ENCODE data around the gene AGAP1. TPM values are rescaled to one million over a fixed set of nuclear protein-coding genes. Genes with fewer than 3 reads are reported as not detected.

Gene AGAP1
- total RNA-seq, 4 donors from 2014 or later = 23.4 to 46.5 (median 29.3) TPM

- Histone ChIP-seq H3K4me1 (no peaks in the 10 kb centered on the region), H3K27me3 (no peaks in the 10 kb centered on the region), H3K4me3 (replicated peaks in 1 of 3) (no peak overlapping the region), H3K27ac (no peak overlapping the region), H3K9me3 (no peaks in the 10 kb centered on the region), H3K36me3 (no peaks in the 10 kb centered on the region)
- TF ChIP-seq, protein P1, sequence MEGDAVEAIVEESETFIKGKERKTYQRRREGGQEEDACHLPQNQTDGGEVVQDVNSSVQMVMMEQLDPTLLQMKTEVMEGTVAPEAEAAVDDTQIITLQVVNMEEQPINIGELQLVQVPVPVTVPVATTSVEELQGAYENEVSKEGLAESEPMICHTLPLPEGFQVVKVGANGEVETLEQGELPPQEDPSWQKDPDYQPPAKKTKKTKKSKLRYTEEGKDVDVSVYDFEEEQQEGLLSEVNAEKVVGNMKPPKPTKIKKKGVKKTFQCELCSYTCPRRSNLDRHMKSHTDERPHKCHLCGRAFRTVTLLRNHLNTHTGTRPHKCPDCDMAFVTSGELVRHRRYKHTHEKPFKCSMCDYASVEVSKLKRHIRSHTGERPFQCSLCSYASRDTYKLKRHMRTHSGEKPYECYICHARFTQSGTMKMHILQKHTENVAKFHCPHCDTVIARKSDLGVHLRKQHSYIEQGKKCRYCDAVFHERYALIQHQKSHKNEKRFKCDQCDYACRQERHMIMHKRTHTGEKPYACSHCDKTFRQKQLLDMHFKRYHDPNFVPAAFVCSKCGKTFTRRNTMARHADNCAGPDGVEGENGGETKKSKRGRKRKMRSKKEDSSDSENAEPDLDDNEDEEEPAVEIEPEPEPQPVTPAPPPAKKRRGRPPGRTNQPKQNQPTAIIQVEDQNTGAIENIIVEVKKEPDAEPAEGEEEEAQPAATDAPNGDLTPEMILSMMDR (IDR thresholded peaks at IDR 0.05) = no peak
- TF ChIP-seq POLR2A (IDR thresholded peaks at IDR 0.05) = no peak
- WGBS, 2 donors = 88 to 90% methylated on average over 1 of the region's 1 CpG
- DNase-seq = no peak
- intact Hi-C loops (cut with DNase I) = no loop called here
These were observed 407.4 kb downstream of the AGAP1 start for GRCh38 chr2:235901243-235901642.

- intact Hi-C loops (cut with DNase I) = no loop called here
- WGBS, 2 donors = 87 to 88% methylated on average over 20 to 21 of the region's 21 CpGs
- no peaks in the 10 kb centered on the region for H3K36me3 ChIP-seq
- H3K4me3 ChIP-seq (replicated peaks in 1 of 3) = no peak overlapping the region
- TF ChIP-seq, protein P1 (IDR thresholded peaks at IDR 0.05) = no peak
- TF ChIP-seq POLR2A (IDR thresholded peaks at IDR 0.05) = no peak
- H3K27ac ChIP-seq = no peak overlapping the region
- no peak for DNase-seq
- H3K9me3 ChIP-seq = no peaks in the 10 kb centered on the region
- no peaks in the 10 kb centered on the region for H3K27me3 ChIP-seq
- no peaks in the 10 kb centered on the region for H3K4me1 ChIP-seq
These were observed 410.1 kb downstream of the AGAP1 start for GRCh38 chr2:235903782-235904584.

DNA sequence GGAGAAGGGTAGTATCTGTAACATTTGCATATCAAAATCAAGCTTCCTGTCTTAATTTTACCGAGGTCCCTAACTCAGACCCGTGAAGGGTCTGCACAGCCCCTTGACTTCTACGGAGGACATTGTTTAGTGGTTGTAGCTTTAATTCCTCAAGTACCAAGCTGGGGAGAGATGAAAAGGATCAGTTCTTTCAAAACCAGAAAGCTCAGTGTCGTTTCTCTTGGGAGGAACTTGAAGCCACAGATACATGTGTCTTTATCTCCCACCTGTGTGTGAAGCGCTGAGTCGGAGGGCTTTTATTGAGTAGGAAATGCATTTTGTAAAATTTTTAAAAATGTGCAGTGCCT lies 410.7 kb downstream of the AGAP1 start:
- H3K27me3 ChIP-seq = no peaks in the 10 kb centered on the region
- no peaks in the 10 kb centered on the region for H3K4me1 ChIP-seq
- H3K27ac ChIP-seq = no peak overlapping the region
- 59 to 60% methylated on average over 6 of the region's 6 CpGs for WGBS, 2 donors
- intact Hi-C loops (cut with DNase I) = no loop called here
- H3K4me3 ChIP-seq (replicated peaks in 1 of 3) = no peak overlapping the region
- no peak for TF ChIP-seq POLR2A (IDR thresholded peaks at IDR 0.05)
- TF ChIP-seq, protein P1 (IDR thresholded peaks at IDR 0.05) = no peak
- DNase-seq = no peak
- no peaks in the 10 kb centered on the region for H3K36me3 ChIP-seq
- H3K9me3 ChIP-seq = no peaks in the 10 kb centered on the region

GRCh38 chr2:235908826-235909225 lies 415.0 kb downstream of the AGAP1 start:
- Histone ChIP-seq H3K27me3 (no peaks in the 10 kb centered on the region), H3K9me3 (no peaks in the 10 kb centered on the region), H3K36me3 (no peaks in the 10 kb centered on the region), H3K27ac (no peak overlapping the region), H3K4me1 (no peaks in the 10 kb centered on the region), H3K4me3 (replicated peaks in 1 of 3) (no peak overlapping the region)
- 87 to 92% methylated on average over 6 of the region's 6 CpGs for WGBS, 2 donors
- DNase-seq = no peak
- intact Hi-C loops (cut with DNase I) = no loop called here
- TF ChIP-seq POLR2A (IDR thresholded peaks at IDR 0.05) = no peak
- TF ChIP-seq, protein P1 (IDR thresholded peaks at IDR 0.05) = no peak

DNA sequence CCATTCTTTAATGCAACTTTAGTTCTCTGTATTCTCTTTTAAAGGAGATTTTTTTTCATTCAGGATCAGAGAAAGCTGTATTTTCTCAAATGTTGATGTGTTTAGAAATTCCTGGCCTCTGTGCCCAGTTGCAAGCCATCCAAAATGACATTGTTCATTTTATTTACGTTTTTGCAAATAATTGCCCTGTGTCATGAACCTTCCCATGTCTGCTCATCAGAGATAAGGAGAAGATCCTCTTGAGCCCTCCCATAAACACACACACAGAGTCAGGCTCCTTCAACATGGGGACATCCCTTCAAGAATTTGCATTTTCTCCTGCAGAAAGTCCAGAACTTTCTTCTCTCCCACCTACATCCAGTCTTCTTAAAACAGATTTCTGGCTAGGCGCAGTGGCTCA lies 415.5 kb downstream of the AGAP1 start:
- DNase-seq = no peak
- Histone ChIP-seq H3K4me1 (no peaks in the 10 kb centered on the region), H3K27me3 (no peaks in the 10 kb centered on the region), H3K36me3 (no peaks in the 10 kb centered on the region), H3K4me3 (replicated peaks in 1 of 3) (no peak overlapping the region), H3K9me3 (no peaks in the 10 kb centered on the region), H3K27ac (no peak overlapping the region)
- intact Hi-C loops (cut with DNase I) = no loop called here
- 81 to 85% methylated on average over 2 of the region's 2 CpGs for WGBS, 2 donors
- no peak for TF ChIP-seq POLR2A (IDR thresholded peaks at IDR 0.05)
- TF ChIP-seq, protein P1 (IDR thresholded peaks at IDR 0.05) = no peak

Data from thyroid gland (tissue), 4 donors.